ENCODE data around the gene STAB2.

- TF ChIP-seq CTCF (IDR thresholded peaks at IDR 0.05) = no peak
- no peak for TF ChIP-seq POLR2A (IDR thresholded peaks at IDR 0.05)
- no peak for TF ChIP-seq POLR2AphosphoS5 (IDR thresholded peaks at IDR 0.05)
- no peak for TF ChIP-seq EP300 (IDR thresholded peaks at IDR 0.05)
Observed at GRCh38 chr12:103690426-103690825, 103.4 kb downstream of the STAB2 start.

Measured in gastroesophageal sphincter (tissue), 3 donors.